K562 (cell line): ENCODE data around the gene GPX6. TPM values are rescaled to one million over a fixed set of nuclear protein-coding genes. Genes with fewer than 3 reads are reported as not detected.
A peak's percentile ranks its signal among the peaks of the same experiment; 100 is the strongest.

Experiments used
- ATAC-seq: fragments of 200-7000 bp; cut with Tn5 transposase; 3 replicates; pipeline ENCODE4 v1.9.1; 2020; ENCODE audit warnings: moderate library complexity
- BruUV-seq: library from RNA; stranded (reverse); fragments of 400-500 nt; replicated peaks from 2 replicates; lab custom pipeline; 2021; lab: Mats Ljungman, UMichigan
- CTCF ChIA-PET: fragments of 300-600 bp; formaldehyde crosslinking; extraction: SDS; loops from one replicate; lab custom pipeline; 2021; ENCODE audit warnings: low intra/inter-chr PET ratio; lab: Yijun Ruan, JAX
- POLR2A ChIA-PET: fragments of 300-600, 350-650 bp; sonication (Branson Sonifier 250); formaldehyde crosslinking; extraction: SDS; loops from one replicate; lab custom pipeline; 2021; ENCODE audit warnings: antibody characterized with exemption, inconsistent platforms; lab: Yijun Ruan, JAX
- DNase-seq, 4 experiments: peaks; one replicate each; pipeline versions ENCODE4 v3.0.0 to v3.0.0-alpha.2; 2011 to 2018; ENCODE audit warnings: low spot score in 3 of 4, mixed read lengths in 3 of 4; ENCODE audit errors: extremely low read depth in 1 of 4
- FAIRE-seq: peaks from 2 replicates; lab custom pipeline; 2011; peaks lifted over from hg19 to GRCh38; lab: Jason Lieb, UNC
- H2AFZ ChIP-seq: 2 replicates; pipeline ENCODE4 v1.6.0; 2011; ENCODE audit warnings: low read depth, low read length, control low read depth, inconsistent platforms
- H3K27ac ChIP-seq: fragments of 200-600 bp; 3 replicates; pipeline ENCODE4 v1.8.0; 2011; ENCODE audit warnings: low read depth, mild to moderate bottlenecking, control low read depth, inconsistent platforms, low read length, moderate library complexity, mixed read lengths; ENCODE audit errors: extremely low read depth
- H3K27me3 ChIP-seq, 2 experiments: fragments of 300-600 bp in 1 of 2; 2 replicates in 1 of 2; 3 replicates in 1 of 2; pipeline versions ENCODE4 v1.6.0 to v1.8.0; 2011; ENCODE audit warnings: inconsistent platforms in 2 of 2, low read length in 2 of 2, mild to moderate bottlenecking in 1 of 2, mixed read lengths in 1 of 2, moderate library complexity in 1 of 2; ENCODE audit not compliant: control insufficient read depth in 2 of 2, insufficient read depth in 2 of 2
- H3K36me3 ChIP-seq: fragments of 300-600 bp; 3 replicates; pipeline ENCODE4 v1.8.0; 2011; ENCODE audit warnings: mild to moderate bottlenecking, low read length, inconsistent platforms; ENCODE audit not compliant: control insufficient read depth, insufficient read depth
- H3K4me1 ChIP-seq, 2 experiments: fragments of 200-600 bp in 1 of 2; replicated peaks in 1 of 2; 2 replicates in 1 of 2; 3 replicates in 1 of 2; pipeline versions ENCODE4 v1.5.1 to v1.8.0; 2011; ENCODE audit warnings: inconsistent platforms in 2 of 2, low read length in 2 of 2, mild to moderate bottlenecking in 1 of 2, mixed read lengths in 1 of 2, moderate library complexity in 1 of 2; ENCODE audit not compliant: control insufficient read depth in 2 of 2, insufficient read depth in 2 of 2
- H3K4me2 ChIP-seq: 2 replicates; pipeline ENCODE4 v1.6.1; 2011; ENCODE audit warnings: low read length, control low read depth, inconsistent platforms, mixed read lengths; ENCODE audit not compliant: insufficient read depth
- H3K4me3 ChIP-seq: fragments of 200-600 bp; sonication (generic), shearing (Covaris generic); 2 replicates; pipeline ENCODE4 v1.5.1; 2016; ENCODE audit warnings: control low read depth, inconsistent platforms
- H3K79me2 ChIP-seq: fragments of 200-600 bp; 3 replicates; pipeline ENCODE4 v1.8.0; 2011; ENCODE audit warnings: low read length, inconsistent platforms; ENCODE audit not compliant: control insufficient read depth, insufficient read depth
- H3K9ac ChIP-seq, 2 experiments: 2 replicates each; pipeline versions ENCODE4 v1.6.0 to v1.6.1; 2011; ENCODE audit warnings: low read depth in 2 of 2, low read length in 2 of 2, control low read depth in 1 of 2, inconsistent platforms in 1 of 2, mild to moderate bottlenecking in 1 of 2, mixed read lengths in 1 of 2; ENCODE audit not compliant: insufficient read depth in 1 of 2
- H3K9me1 ChIP-seq: one replicate; pipeline ENCODE4 v1.6.0; 2011; ENCODE audit warnings: inconsistent platforms, mild to moderate bottlenecking, low read length, moderate library complexity; ENCODE audit not compliant: control insufficient read depth, insufficient read depth
- H3K9me3 ChIP-seq: replicated peaks from 2 replicates; pipeline ENCODE4 v1.5.1; 2011; ENCODE audit warnings: low read depth, low read length, inconsistent platforms; ENCODE audit not compliant: control insufficient read depth, insufficient read depth
- H4K20me1 ChIP-seq: replicated peaks from 2 replicates; pipeline ENCODE4 v1.6.1; 2011; ENCODE audit warnings: low read length, inconsistent platforms, mixed read lengths; ENCODE audit not compliant: control insufficient read depth, insufficient read depth
- CBFA2T2 ChIP-seq: fragments of 450-650 bp; conservative IDR thresholded peaks from 2 replicates; pipeline ENCODE4 v1.6.1; 2017; ENCODE audit warnings: mild to moderate bottlenecking
- CBFA2T3 ChIP-seq: fragments of 450-650 bp; IDR thresholded peaks from 2 replicates; pipeline ENCODE4 v1.6.1; 2017
- EP300 ChIP-seq: IDR thresholded peaks from 2 replicates; pipeline ENCODE4 v1.6.1; 2012; ENCODE audit warnings: low read length, improper control_type of control experiment
- MTA2 ChIP-seq: fragments of 450-650 bp; IDR thresholded peaks from 2 replicates; pipeline ENCODE4 v1.6.1; 2016; ENCODE audit warnings: low read depth
- MTF1 ChIP-seq: fragments of 250-450 bp; sonication (Bioruptor Pico); IDR thresholded peaks from 2 replicates; pipeline ENCODE4 v1.9.0; 2021; ENCODE audit warnings: moderate library complexity, mild to moderate bottlenecking, inconsistent platforms, borderline replicate concordance
- NFIC ChIP-seq: fragments of 450-650 bp; IDR thresholded peaks from 2 replicates; pipeline ENCODE4 v1.6.1; 2017; ENCODE audit warnings: mild to moderate bottlenecking, inconsistent platforms
- NR2C2 ChIP-seq, 2 experiments: fragments of 200-800 bp in 1 of 2; sonication (Bioruptor generic) in 1 of 2; sonication (generic) in 1 of 2; formaldehyde crosslinking in 1 of 2; IDR thresholded peaks; 2 replicates each; pipeline versions ENCODE4 v1.6.1 to v1.8.0; 2016 to 2022; ENCODE audit warnings: mild to moderate bottlenecking in 1 of 2, missing compliant biosample characterization in 1 of 2, missing genetic modification characterization in 1 of 2, missing genetic modification reagents in 1 of 2
- RBM34 ChIP-seq: fragments of 200-400 bp; formaldehyde crosslinking; IDR thresholded peaks from 2 replicates; pipeline ENCODE4 v1.6.1; 2018; ENCODE audit warnings: low read length, borderline replicate concordance; ENCODE audit not compliant: insufficient read depth
- RCOR1 ChIP-seq, 2 experiments: IDR thresholded peaks; 2 replicates each; pipeline ENCODE4 v1.6.1; 2012; ENCODE audit warnings: low read depth in 2 of 2, low read length in 2 of 2, borderline replicate concordance in 1 of 2, improper control_type of control experiment in 1 of 2
- SMARCA4 ChIP-seq: fragments of 450-650 bp; IDR thresholded peaks from 2 replicates; pipeline ENCODE4 v1.6.1; 2016
- SOX6 ChIP-seq: fragments of 450-650 bp; IDR thresholded peaks from 2 replicates; pipeline ENCODE4 v1.6.1; 2014; ENCODE audit warnings: mild to moderate bottlenecking
- SP1 ChIP-seq: sonication (generic); formaldehyde crosslinking; IDR thresholded peaks from 2 replicates; pipeline ENCODE4 v1.8.1; 2022; ENCODE audit warnings: mild to moderate bottlenecking, missing genetic modification reagents
- TAF9B ChIP-seq: fragments of 450-650 bp; IDR thresholded peaks from 2 replicates; pipeline ENCODE4 v1.6.1; 2018; ENCODE audit warnings: mild to moderate bottlenecking; ENCODE audit not compliant: partially characterized antibody
- TAL1 ChIP-seq: fragments of 450-650 bp; IDR thresholded peaks from 2 replicates; pipeline ENCODE4 v1.6.1; 2016; ENCODE audit warnings: mild to moderate bottlenecking
- TRIM24 ChIP-seq, 2 experiments: fragments of 450-650 bp; IDR thresholded peaks; 2 replicates each; pipeline ENCODE4 v1.6.1; 2016
- ZNF184 ChIP-seq: sonication (generic); formaldehyde crosslinking; IDR thresholded peaks from 2 replicates; pipeline ENCODE4 v1.5.0; 2020; ENCODE audit warnings: missing genetic modification reagents
- ZNF263 ChIP-seq: sonication (generic); formaldehyde crosslinking; IDR thresholded peaks from 2 replicates; pipeline ENCODE4 v1.8.0; 2022; ENCODE audit warnings: mild to moderate bottlenecking, missing genetic modification reagents, borderline replicate concordance
- in situ Hi-C: fragments of 300-500 bp; cut with MboI; formaldehyde crosslinking; loops from 4 replicates; pipeline ENCODE4 v1.15.0; 2018; ENCODE audit warnings: inconsistent platforms, mixed read lengths
- intact Hi-C: fragments of 100-400 bp; cut with micrococcal nuclease; formaldehyde crosslinking; loops from 2 replicates; pipeline ENCODE4 v1.14.2; 2022
- polyA plus RNA-seq, 8 experiments: library from polyadenylated mRNA; depleted of rRNA in 4 of 8; stranded (reverse) in 5 of 8; unstranded in 3 of 8; fragments of >200 nt; fragmentation: Nextera tagmentation in 2 of 8; fragmentation: Illumina TruSeq in 1 of 8; extraction: Ambion mirVana in 2 of 8; extraction: Trizol in 1 of 8; gene quantifications; 2 replicates each; pipeline versions ENCODE4 v1.2.1 to v1.2.3, GENCODE V29; 2011 to 2014; ENCODE audit warnings: inconsistent platforms in 1 of 8, missing spikeins in 1 of 8
- total RNA-seq, 7 experiments: library from RNA; depleted of rRNA in 6 of 7; stranded (reverse); fragments of >200 nt in 6 of 7; fragmentation: Illumina TruSeq in 2 of 7; extraction: Trizol in 2 of 7; gene quantifications; 2 replicates each; pipeline versions ENCODE4 v1.2.1 to v1.2.3, GENCODE V29; 2011 to 2021; ENCODE audit warnings: low replicate concordance in 1 of 7
- TF ChIP-seq, protein P1 (sequence below), 2 experiments: fragments of 250-450 bp in 1 of 2; fragments of 450-650 bp in 1 of 2; sonication (Bioruptor Pico) in 1 of 2; IDR thresholded peaks; 2 replicates each; pipeline versions ENCODE4 v1.6.1 to v1.8.0; 2016 to 2021; ENCODE audit warnings: mild to moderate bottlenecking in 2 of 2, moderate library complexity in 2 of 2, missing compliant biosample characterization in 1 of 2, missing genetic modification characterization in 1 of 2
- TF ChIP-seq, protein P2 (sequence below): sonication (generic); formaldehyde crosslinking; IDR thresholded peaks from 2 replicates; pipeline ENCODE4 v1.9.0; 2022; ENCODE audit warnings: mild to moderate bottlenecking, missing genetic modification reagents
- TF ChIP-seq, protein P3 (sequence below): fragments of 250-450 bp; sonication (Bioruptor Pico); IDR thresholded peaks from 2 replicates; pipeline ENCODE4 v1.5.1; 2021; ENCODE audit warnings: mild to moderate bottlenecking
- TF ChIP-seq, protein P4 (sequence below): fragments of 250-450 bp; sonication (Bioruptor Pico); IDR thresholded peaks from 2 replicates; pipeline ENCODE4 v1.9.0; 2021; ENCODE audit warnings: mild to moderate bottlenecking

GPX6 gene
- total and polyA plus RNA-seq, 9 of the 15 experiments (the other 6 are each of a cell fraction or from before 2014, with no cell fraction given) = not detected

DNA sequence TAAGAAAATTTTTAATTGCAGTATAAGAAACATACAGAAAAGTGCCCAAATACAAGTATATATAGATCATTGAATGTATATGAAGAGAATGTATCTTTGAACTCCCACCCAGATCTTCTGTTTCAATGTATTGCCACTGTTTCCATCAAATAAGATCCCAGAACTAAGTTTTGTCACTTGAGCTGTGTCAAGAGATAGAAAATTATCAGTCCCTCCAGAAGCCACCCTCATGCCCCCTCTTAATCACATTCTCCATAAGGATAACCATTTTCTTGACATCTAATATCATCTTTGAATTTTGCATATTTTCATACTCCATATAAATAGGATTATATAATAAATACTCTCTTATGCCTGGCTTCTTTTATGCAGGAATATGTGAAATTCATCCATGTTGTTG is 30.4 kb upstream of the GPX6 start:
- H3K9ac ChIP-seq = no peak overlapping the region
- no peaks in the 10 kb centered on the region for H3K9me1 ChIP-seq
- in situ Hi-C loops = no loop called here
- no peaks in the 10 kb centered on the region for H3K27me3 ChIP-seq
- CTCF ChIA-PET = interaction anchor here (0.6 kb wide), 1 partner anchor 198 kb away, joined by 3 read pairs; no protein-coding TSS in a partner anchor
- POLR2A ChIA-PET = interaction anchor here (0.7 kb wide), 1 partner anchor 8 kb away, joined by 4 read pairs; no protein-coding TSS in a partner anchor
- no peak overlapping the region for H3K4me3 ChIP-seq
- H3K36me3 ChIP-seq = no peaks in the 10 kb centered on the region; the same call in 2 of the 3 replicates
- peak in 3 of 4 experiments; percentile 29 to 47 (median 36) for DNase-seq
- H4K20me1 ChIP-seq = no peaks in the 10 kb centered on the region
- H3K9me3 ChIP-seq = no peaks in the 10 kb centered on the region
- no peak overlapping the region for H2AFZ ChIP-seq
- peaks cover 19 to 30% of the 10 kb centered on the region in 2 experiments for H3K4me1 ChIP-seq
- BruUV-seq = no TSS peak
- ATAC-seq = no peak
- no peak overlapping the region for H3K27ac ChIP-seq
- FAIRE-seq = no peak
- H3K79me2 ChIP-seq = no peaks in the 10 kb centered on the region
- no peak overlapping the region for H3K4me2 ChIP-seq
- intact Hi-C loops = loop anchor here (1.0 kb wide), 1 partner anchor 147 kb away; the partner anchor contains the start of gene ZSCAN12
- TF ChIP-seq CBFA2T2 = peak; percentile 76
- peak in 1 of 2 experiments; percentile 9; a peak in 1 of 4 replicates for TF ChIP-seq RCOR1 (IDR thresholded peaks at IDR 0.05; ENCODE audit: borderline replicate concordance in 1 of 2, low read depth in 2 of 2, low read length in 2 of 2)
- TF ChIP-seq, protein P1, sequence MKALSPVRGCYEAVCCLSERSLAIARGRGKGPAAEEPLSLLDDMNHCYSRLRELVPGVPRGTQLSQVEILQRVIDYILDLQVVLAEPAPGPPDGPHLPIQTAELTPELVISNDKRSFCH (CRISPR knock-in tag; IDR thresholded peaks at IDR 0.05) = no peak
- TF ChIP-seq, protein P1 (tag; IDR thresholded peaks at IDR 0.05) = no peak
- TF ChIP-seq CBFA2T3 = peak; percentile 84
- no peak for TF ChIP-seq NR2C2 (CRISPR knock-in tag; IDR thresholded peaks at IDR 0.05)
- TF ChIP-seq NR2C2 (tag; IDR thresholded peaks at IDR 0.05) = no peak
- TF ChIP-seq EP300 = peak; percentile 80
- TF ChIP-seq TRIM24 (IDR thresholded peaks at IDR 0.05) = peak in 1 of 2 experiments; percentile 42; a peak in 1 of 4 replicates
- peak; percentile 54; the same call in 1 of the 2 replicates for TF ChIP-seq SMARCA4
- no peak for TF ChIP-seq MTF1 (CRISPR knock-in tag)
- TF ChIP-seq ZNF263 (CRISPR knock-in tag) = no peak
- peak; percentile 87 for TF ChIP-seq TAL1
- peak; percentile 6 for TF ChIP-seq TAF9B
- TF ChIP-seq, protein P2, sequence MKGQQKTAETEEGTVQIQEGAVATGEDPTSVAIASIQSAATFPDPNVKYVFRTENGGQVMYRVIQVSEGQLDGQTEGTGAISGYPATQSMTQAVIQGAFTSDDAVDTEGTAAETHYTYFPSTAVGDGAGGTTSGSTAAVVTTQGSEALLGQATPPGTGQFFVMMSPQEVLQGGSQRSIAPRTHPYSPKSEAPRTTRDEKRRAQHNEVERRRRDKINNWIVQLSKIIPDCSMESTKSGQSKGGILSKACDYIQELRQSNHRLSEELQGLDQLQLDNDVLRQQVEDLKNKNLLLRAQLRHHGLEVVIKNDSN (CRISPR knock-in tag) = no peak
- no peak for TF ChIP-seq RBM34
- TF ChIP-seq SP1 (CRISPR knock-in tag) = no peak
- TF ChIP-seq, protein P3, sequence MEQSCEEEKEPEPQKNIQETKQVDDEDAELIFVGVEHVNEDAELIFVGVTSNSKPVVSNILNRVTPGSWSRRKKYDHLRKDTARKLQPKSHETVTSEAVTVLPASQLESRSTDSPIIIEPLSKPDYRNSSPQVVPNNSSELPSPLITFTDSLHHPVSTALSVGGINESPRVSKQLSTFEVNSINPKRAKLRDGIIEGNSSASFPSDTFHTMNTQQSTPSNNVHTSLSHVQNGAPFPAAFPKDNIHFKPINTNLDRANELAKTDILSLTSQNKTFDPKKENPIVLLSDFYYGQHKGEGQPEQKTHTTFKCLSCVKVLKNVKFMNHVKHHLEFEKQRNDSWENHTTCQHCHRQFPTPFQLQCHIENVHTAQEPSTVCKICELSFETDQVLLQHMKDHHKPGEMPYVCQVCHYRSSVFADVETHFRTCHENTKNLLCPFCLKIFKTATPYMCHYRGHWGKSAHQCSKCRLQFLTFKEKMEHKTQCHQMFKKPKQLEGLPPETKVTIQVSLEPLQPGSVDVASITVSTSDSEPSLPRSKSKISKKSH (CRISPR knock-in tag) = no peak
- peak; percentile 38; the same call in 1 of the 2 replicates for TF ChIP-seq NFIC
- TF ChIP-seq SOX6 = peak; percentile 63; the same call in 1 of the 2 replicates
- peak; percentile 64 for TF ChIP-seq MTA2
- TF ChIP-seq ZNF184 (CRISPR knock-in tag) = no peak
- TF ChIP-seq, protein P4, sequence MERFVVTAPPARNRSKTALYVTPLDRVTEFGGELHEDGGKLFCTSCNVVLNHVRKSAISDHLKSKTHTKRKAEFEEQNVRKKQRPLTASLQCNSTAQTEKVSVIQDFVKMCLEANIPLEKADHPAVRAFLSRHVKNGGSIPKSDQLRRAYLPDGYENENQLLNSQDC = no peak
